ENCODE data around the gene WDFY4. TPM values are rescaled to one million over a fixed set of nuclear protein-coding genes. Genes with fewer than 3 reads are reported as not detected.

WDFY4 gene
- total and polyA plus RNA-seq, 4 donors: 0.57 to 7.1 (median 2.0) TPM

- H3K27me3 ChIP-seq (ENCODE audit: control insufficient read depth in 4 of 4, insufficient read depth in 4 of 4, low read length in 3 of 4): no peaks in the 10 kb centered on the region
- H3K4me1 ChIP-seq (ENCODE audit: control insufficient read depth in 4 of 4, insufficient read depth in 4 of 4, low read length in 3 of 4): no peaks in the 10 kb centered on the region
- no peak overlapping the region for H3K27ac ChIP-seq (ENCODE audit: low read depth in 1 of 2, low read length in 2 of 2)
- H3K4me3 ChIP-seq (ENCODE audit: low read depth in 1 of 3, low read length in 3 of 3): no peak overlapping the region
- DNase-seq (ENCODE audit: low spot score): peak; percentile 21
- TF ChIP-seq EGR1 (IDR thresholded peaks at IDR 0.05; ENCODE audit: low read depth in 2 of 2) (no peak), RXRA (IDR thresholded peaks at IDR 0.05) (peak in 1 of 2 donors; percentile 24)
- H3K36me3 ChIP-seq (ENCODE audit: control insufficient read depth in 4 of 4, insufficient read depth in 3 of 4, low read depth in 1 of 4, low read length in 3 of 4): no peaks in the 10 kb centered on the region
- WGBS: 57% methylated on average over 18 of the region's 18 CpGs
- no peak overlapping the region for H3K9ac ChIP-seq (ENCODE audit: low read depth in 1 of 2, low read length in 2 of 2)
- H3K9me3 ChIP-seq (ENCODE audit: control insufficient read depth in 4 of 4, low read length in 3 of 4): no peaks in the 10 kb centered on the region
These were observed 250.2 kb downstream of the WDFY4 start for GRCh38 chr10:48934672-48935501.

DNA sequence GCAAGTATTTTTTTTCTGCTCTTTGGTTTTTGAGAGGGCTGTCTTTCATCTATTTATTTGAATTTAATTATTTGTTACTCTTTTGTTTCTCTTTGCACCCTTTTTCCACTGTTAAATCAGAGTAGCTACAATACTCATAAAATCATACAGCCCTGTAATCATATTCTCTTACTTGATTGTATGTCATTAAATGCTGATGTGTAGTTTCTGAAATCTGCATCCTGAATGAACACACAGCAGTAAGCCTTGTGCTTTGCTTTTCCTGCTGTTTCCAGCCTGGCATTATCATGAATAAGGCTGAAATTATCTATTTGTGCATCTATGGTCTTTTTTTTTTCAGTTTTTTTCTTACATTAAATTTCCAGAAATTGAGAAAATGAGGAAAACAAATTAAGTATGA is 250.9 kb downstream of the WDFY4 start:
- no peak overlapping the region for H3K9ac ChIP-seq (ENCODE audit: low read depth in 1 of 2, low read length in 2 of 2)

More for the DNA sequence above, 250.9 kb downstream of the WDFY4 start:
- Histone ChIP-seq H3K4me1 (ENCODE audit: control insufficient read depth in 4 of 4, insufficient read depth in 4 of 4, low read length in 3 of 4) (no peaks in the 10 kb centered on the region), H3K4me3 (ENCODE audit: low read depth in 1 of 3, low read length in 3 of 3) (no peak overlapping the region), H3K9me3 (ENCODE audit: control insufficient read depth in 4 of 4, low read length in 3 of 4) (no peaks in the 10 kb centered on the region), H3K27ac (ENCODE audit: low read depth in 1 of 2, low read length in 2 of 2) (no peak overlapping the region), H3K36me3 (ENCODE audit: control insufficient read depth in 4 of 4, insufficient read depth in 3 of 4, low read depth in 1 of 4, low read length in 3 of 4) (no peaks in the 10 kb centered on the region), H3K27me3 (ENCODE audit: control insufficient read depth in 4 of 4, insufficient read depth in 4 of 4, low read length in 3 of 4) (no peaks in the 10 kb centered on the region)
- no peak for DNase-seq (ENCODE audit: low spot score)
- TF ChIP-seq TAF1 (conservative IDR thresholded peaks at IDR 0.05): no peak
- no peak for TF ChIP-seq CTCF (IDR thresholded peaks at IDR 0.05; ENCODE audit: low read depth, low read length, missing input control)
- TF ChIP-seq, protein P1, sequence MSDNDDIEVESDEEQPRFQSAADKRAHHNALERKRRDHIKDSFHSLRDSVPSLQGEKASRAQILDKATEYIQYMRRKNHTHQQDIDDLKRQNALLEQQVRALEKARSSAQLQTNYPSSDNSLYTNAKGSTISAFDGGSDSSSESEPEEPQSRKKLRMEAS (IDR thresholded peaks at IDR 0.05): no peak
- no peak for TF ChIP-seq SP1 (IDR thresholded peaks at IDR 0.05)
- no peak for TF ChIP-seq JUND (IDR thresholded peaks at IDR 0.05)
- TF ChIP-seq GABPA (IDR thresholded peaks at IDR 0.05 in 1 of 2, conservative IDR thresholded peaks at IDR 0.05 in 1 of 2): no peak
- TF ChIP-seq FOXA1 (IDR thresholded peaks at IDR 0.05): no peak
- TF ChIP-seq, protein P2, sequence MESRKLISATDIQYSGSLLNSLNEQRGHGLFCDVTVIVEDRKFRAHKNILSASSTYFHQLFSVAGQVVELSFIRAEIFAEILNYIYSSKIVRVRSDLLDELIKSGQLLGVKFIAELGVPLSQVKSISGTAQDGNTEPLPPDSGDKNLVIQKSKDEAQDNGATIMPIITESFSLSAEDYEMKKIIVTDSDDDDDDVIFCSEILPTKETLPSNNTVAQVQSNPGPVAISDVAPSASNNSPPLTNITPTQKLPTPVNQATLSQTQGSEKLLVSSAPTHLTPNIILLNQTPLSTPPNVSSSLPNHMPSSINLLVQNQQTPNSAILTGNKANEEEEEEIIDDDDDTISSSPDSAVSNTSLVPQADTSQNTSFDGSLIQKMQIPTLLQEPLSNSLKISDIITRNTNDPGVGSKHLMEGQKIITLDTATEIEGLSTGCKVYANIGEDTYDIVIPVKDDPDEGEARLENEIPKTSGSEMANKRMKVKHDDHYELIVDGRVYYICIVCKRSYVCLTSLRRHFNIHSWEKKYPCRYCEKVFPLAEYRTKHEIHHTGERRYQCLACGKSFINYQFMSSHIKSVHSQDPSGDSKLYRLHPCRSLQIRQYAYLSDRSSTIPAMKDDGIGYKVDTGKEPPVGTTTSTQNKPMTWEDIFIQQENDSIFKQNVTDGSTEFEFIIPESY (IDR thresholded peaks at IDR 0.05): no peak
- no peak for TF ChIP-seq REST (IDR thresholded peaks at IDR 0.05)
- TF ChIP-seq HNF4A (conservative IDR thresholded peaks at IDR 0.05): no peak
- no peak for TF ChIP-seq RXRA (IDR thresholded peaks at IDR 0.05)
- no peak for TF ChIP-seq FOXA2 (IDR thresholded peaks at IDR 0.05)
- TF ChIP-seq YY1 (IDR thresholded peaks at IDR 0.05): no peak
- TF ChIP-seq, protein P3, sequence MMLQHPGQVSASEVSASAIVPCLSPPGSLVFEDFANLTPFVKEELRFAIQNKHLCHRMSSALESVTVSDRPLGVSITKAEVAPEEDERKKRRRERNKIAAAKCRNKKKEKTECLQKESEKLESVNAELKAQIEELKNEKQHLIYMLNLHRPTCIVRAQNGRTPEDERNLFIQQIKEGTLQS (IDR thresholded peaks at IDR 0.05): no peak
- no peak for TF ChIP-seq HNF4G (IDR thresholded peaks at IDR 0.05)

Measured in liver (tissue), 9 donors.